NCI-H524 treated with DMSO at 0.1 percent for 48 hours (cell line): ENCODE results near the gene GBP4.

Experiments used
- DNase-seq: peaks from one replicate; lab custom pipeline; 2025; lab: John Stamatoyannopoulos, UW

Gene GBP4

GRCh38 chr1:89171067-89171438 is 27.7 kb downstream of the GBP4 start:
- no peak for DNase-seq

- DNase-seq: no peak
Measured at GRCh38 chr1:89170170-89171066, 28.3 kb downstream of the GBP4 start.

- no peak for DNase-seq
Measured at GRCh38 chr1:89169166-89169565, 29.6 kb downstream of the GBP4 start.

- no peak for DNase-seq
Measured at GRCh38 chr1:89167590-89168230, 31.0 kb downstream of the GBP4 start.

GRCh38 chr1:89166705-89167104 is 32.0 kb downstream of the GBP4 start:
- DNase-seq: no peak

GRCh38 chr1:89165811-89166210 is 32.9 kb downstream of the GBP4 start:
- no peak for DNase-seq

- no peak for DNase-seq
Measured at GRCh38 chr1:89151047-89151446, 47.7 kb downstream of the GBP4 start.

GRCh38 chr1:89149976-89150375 is 48.8 kb downstream of the GBP4 start:
- no peak for DNase-seq

- no peak for DNase-seq
Measured at GRCh38 chr1:89149229-89149628, 49.5 kb downstream of the GBP4 start.

- DNase-seq: no peak
Measured at GRCh38 chr1:89147678-89148658, 50.8 kb downstream of the GBP4 start.

- no peak for DNase-seq
Measured at GRCh38 chr1:89146721-89147120, 52.0 kb downstream of the GBP4 start.

- no peak for DNase-seq
Measured at GRCh38 chr1:89143484-89143883, 55.3 kb downstream of the GBP4 start.

- no peak for DNase-seq
Measured at GRCh38 chr1:89142160-89142559, 56.6 kb downstream of the GBP4 start.

- no peak for DNase-seq
Measured at GRCh38 chr1:89133747-89134146, 65.0 kb downstream of the GBP4 start.
